Skin of body (tissue), 2 donors: ENCODE results near the gene SLC22A23. TPM values are rescaled to one million over a fixed set of nuclear protein-coding genes. Genes with fewer than 3 reads are reported as not detected.
A peak's percentile ranks its signal among the peaks of the same experiment; 100 is the strongest.

ENCODE experiments used
- DNase-seq: peaks from one replicate; lab custom pipeline; 2025; lab: John Stamatoyannopoulos, UW
- total RNA-seq: library from RNA; depleted of rRNA; stranded (reverse); fragments of >200 nt; gene quantifications from one replicate; pipeline ENCODE4 v1.2.3, GENCODE V29; 2014

The SLC22A23 gene
- total RNA-seq, 1 donor from 2014 or later, result 11.8 TPM

- no peak for DNase-seq
These were observed 167.9 kb downstream of the SLC22A23 start for GRCh38 chr6:3288711-3289663.

- DNase-seq, result no peak
These were observed 168.7 kb downstream of the SLC22A23 start for GRCh38 chr6:3287976-3288707.

GRCh38 chr6:3287308-3287707, 169.5 kb downstream of the SLC22A23 start:
- no peak for DNase-seq

- no peak for DNase-seq
These were observed 170.1 kb downstream of the SLC22A23 start for GRCh38 chr6:3286641-3287171.

- DNase-seq, result no peak
These were observed 171.1 kb downstream of the SLC22A23 start for GRCh38 chr6:3285732-3286131.

GRCh38 chr6:3285049-3285639, 171.7 kb downstream of the SLC22A23 start:
- no peak for DNase-seq

GRCh38 chr6:3284436-3284876, 172.4 kb downstream of the SLC22A23 start:
- DNase-seq, result no peak

GRCh38 chr6:3283641-3284435, 173.0 kb downstream of the SLC22A23 start:
- DNase-seq, result no peak

GRCh38 chr6:3283241-3283640, 173.6 kb downstream of the SLC22A23 start:
- DNase-seq, result no peak

GRCh38 chr6:3282476-3283236, 174.2 kb downstream of the SLC22A23 start:
- DNase-seq, result no peak

- peak; percentile 87 for DNase-seq
These were observed 175.0 kb downstream of the SLC22A23 start for GRCh38 chr6:3281631-3282475.

- DNase-seq, result no peak
These were observed 175.9 kb downstream of the SLC22A23 start for GRCh38 chr6:3280866-3281465.

GRCh38 chr6:3280091-3280490, 176.8 kb downstream of the SLC22A23 start:
- DNase-seq, result no peak

- no peak for DNase-seq
These were observed 178.2 kb downstream of the SLC22A23 start for GRCh38 chr6:3278691-3279090.

GRCh38 chr6:3277851-3278416, 178.9 kb downstream of the SLC22A23 start:
- no peak for DNase-seq

- DNase-seq, result no peak
These were observed 179.6 kb downstream of the SLC22A23 start for GRCh38 chr6:3277251-3277650.

GRCh38 chr6:3276174-3277167, 180.4 kb downstream of the SLC22A23 start:
- no peak for DNase-seq
